ENCODE measurements around the gene CHMP4B. TPM values are rescaled to one million over a fixed set of nuclear protein-coding genes. Genes with fewer than 3 reads are reported as not detected.

Gene CHMP4B
- total and polyA plus RNA-seq, 4 donors = 2.7 to 37.2 (median 17.2) TPM

GRCh38 chr20:33897313-33897912, 86.3 kb downstream of the CHMP4B start:
- H3K9me3 ChIP-seq (ENCODE audit: control insufficient read depth in 4 of 4, low read length in 3 of 4) = no peaks in the 10 kb centered on the region
- H3K4me3 ChIP-seq (ENCODE audit: low read depth in 1 of 3, low read length in 3 of 3) = no peak overlapping the region
- H3K27ac ChIP-seq (ENCODE audit: low read depth in 1 of 2, low read length in 2 of 2) = no peak overlapping the region
- no peak overlapping the region for H3K9ac ChIP-seq (ENCODE audit: low read depth in 1 of 2, low read length in 2 of 2)
- H3K27me3 ChIP-seq (ENCODE audit: control insufficient read depth in 4 of 4, insufficient read depth in 4 of 4, low read length in 3 of 4) = no peaks in the 10 kb centered on the region
- no peak for TF ChIP-seq RXRA (IDR thresholded peaks at IDR 0.05)
- TF ChIP-seq FOXA2 (IDR thresholded peaks at IDR 0.05) = no peak
- TF ChIP-seq YY1 (IDR thresholded peaks at IDR 0.05) = no peak
- TF ChIP-seq TAF1 (conservative IDR thresholded peaks at IDR 0.05) = no peak
- TF ChIP-seq GABPA (IDR thresholded peaks at IDR 0.05 in 1 of 2, conservative IDR thresholded peaks at IDR 0.05 in 1 of 2) = no peak
- no peak for TF ChIP-seq NR2F2 (IDR thresholded peaks at IDR 0.05)
- WGBS = 79% methylated on average over 8 of the region's 8 CpGs
- no peak for DNase-seq (ENCODE audit: low spot score)
- no peaks in the 10 kb centered on the region for H3K4me1 ChIP-seq (ENCODE audit: control insufficient read depth in 4 of 4, insufficient read depth in 4 of 4, low read length in 3 of 4)
- no peaks in the 10 kb centered on the region for H3K36me3 ChIP-seq (ENCODE audit: control insufficient read depth in 4 of 4, insufficient read depth in 3 of 4, low read depth in 1 of 4, low read length in 3 of 4)

DNA sequence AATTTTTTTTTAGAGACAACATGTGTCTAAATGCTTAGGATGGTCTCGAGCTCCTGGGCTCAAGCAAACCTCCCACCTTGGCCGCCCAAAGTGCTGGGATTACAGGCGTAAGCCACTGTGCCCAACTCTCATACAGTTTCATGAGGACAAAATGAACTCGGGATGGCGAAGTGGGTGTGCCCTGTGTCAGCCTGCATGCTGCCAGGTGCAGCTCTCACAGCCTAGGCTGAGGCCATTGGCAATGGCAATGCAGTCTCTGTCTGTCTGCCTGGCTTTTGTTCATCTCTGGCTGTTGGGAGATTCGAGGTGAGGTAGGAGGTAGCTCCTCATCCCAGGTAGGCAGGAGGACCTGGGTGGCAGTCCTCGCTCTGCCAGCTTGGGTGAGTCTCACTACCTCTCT, 88.0 kb downstream of the CHMP4B start:
- H3K9ac ChIP-seq (ENCODE audit: low read depth in 1 of 2, low read length in 2 of 2) = no peak overlapping the region
- H3K27ac ChIP-seq (ENCODE audit: low read depth in 1 of 2, low read length in 2 of 2) = no peak overlapping the region
- H3K27me3 ChIP-seq (ENCODE audit: control insufficient read depth in 4 of 4, insufficient read depth in 4 of 4, low read length in 3 of 4) = no peaks in the 10 kb centered on the region
- H3K4me1 ChIP-seq (ENCODE audit: control insufficient read depth in 4 of 4, insufficient read depth in 4 of 4, low read length in 3 of 4) = no peaks in the 10 kb centered on the region
- H3K36me3 ChIP-seq (ENCODE audit: control insufficient read depth in 4 of 4, insufficient read depth in 3 of 4, low read depth in 1 of 4, low read length in 3 of 4) = no peaks in the 10 kb centered on the region
- TF ChIP-seq EGR1 (IDR thresholded peaks at IDR 0.05; ENCODE audit: low read depth in 2 of 2) (no peak), ATF3 (IDR thresholded peaks at IDR 0.05) (no peak), FOXA1 (IDR thresholded peaks at IDR 0.05) (no peak), JUND (IDR thresholded peaks at IDR 0.05) (no peak), RAD21 (IDR thresholded peaks at IDR 0.05) (no peak), HNF4G (IDR thresholded peaks at IDR 0.05) (no peak), CTCF (IDR thresholded peaks at IDR 0.05; ENCODE audit: low read depth, low read length, missing input control) (no peak), HNF4A (conservative IDR thresholded peaks at IDR 0.05) (no peak), MAX (IDR thresholded peaks at IDR 0.05) (no peak), SP1 (IDR thresholded peaks at IDR 0.05) (no peak), YY1 (IDR thresholded peaks at IDR 0.05) (no peak), TAF1 (conservative IDR thresholded peaks at IDR 0.05) (no peak)
- TF ChIP-seq, protein P1, sequence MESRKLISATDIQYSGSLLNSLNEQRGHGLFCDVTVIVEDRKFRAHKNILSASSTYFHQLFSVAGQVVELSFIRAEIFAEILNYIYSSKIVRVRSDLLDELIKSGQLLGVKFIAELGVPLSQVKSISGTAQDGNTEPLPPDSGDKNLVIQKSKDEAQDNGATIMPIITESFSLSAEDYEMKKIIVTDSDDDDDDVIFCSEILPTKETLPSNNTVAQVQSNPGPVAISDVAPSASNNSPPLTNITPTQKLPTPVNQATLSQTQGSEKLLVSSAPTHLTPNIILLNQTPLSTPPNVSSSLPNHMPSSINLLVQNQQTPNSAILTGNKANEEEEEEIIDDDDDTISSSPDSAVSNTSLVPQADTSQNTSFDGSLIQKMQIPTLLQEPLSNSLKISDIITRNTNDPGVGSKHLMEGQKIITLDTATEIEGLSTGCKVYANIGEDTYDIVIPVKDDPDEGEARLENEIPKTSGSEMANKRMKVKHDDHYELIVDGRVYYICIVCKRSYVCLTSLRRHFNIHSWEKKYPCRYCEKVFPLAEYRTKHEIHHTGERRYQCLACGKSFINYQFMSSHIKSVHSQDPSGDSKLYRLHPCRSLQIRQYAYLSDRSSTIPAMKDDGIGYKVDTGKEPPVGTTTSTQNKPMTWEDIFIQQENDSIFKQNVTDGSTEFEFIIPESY (IDR thresholded peaks at IDR 0.05) = no peak
- DNase-seq (ENCODE audit: low spot score) = no peak
- WGBS = 84% methylated on average over 7 of the region's 7 CpGs
- no peak overlapping the region for H3K4me3 ChIP-seq (ENCODE audit: low read depth in 1 of 3, low read length in 3 of 3)
- H3K9me3 ChIP-seq (ENCODE audit: control insufficient read depth in 4 of 4, low read length in 3 of 4) = no peaks in the 10 kb centered on the region

All from liver (tissue), 9 donors.